Hematopoietic multipotent progenitor cell treated with erythropoietin and hydrocortisone succinate and interleukin-3 and kit ligand, for 6 days (in vitro differentiated cells): ENCODE measurements around the gene PCBP3.
"Not testable (repeated sequence)": the region's sequence is repeated elsewhere in the genome, so short reads cannot be mapped to it uniquely, and the experiment has no call there.

Source experiments
- DNase-seq: peaks from one replicate; pipeline ENCODE4 v3.0.0-alpha.2; 2015

Gene PCBP3

DNA sequence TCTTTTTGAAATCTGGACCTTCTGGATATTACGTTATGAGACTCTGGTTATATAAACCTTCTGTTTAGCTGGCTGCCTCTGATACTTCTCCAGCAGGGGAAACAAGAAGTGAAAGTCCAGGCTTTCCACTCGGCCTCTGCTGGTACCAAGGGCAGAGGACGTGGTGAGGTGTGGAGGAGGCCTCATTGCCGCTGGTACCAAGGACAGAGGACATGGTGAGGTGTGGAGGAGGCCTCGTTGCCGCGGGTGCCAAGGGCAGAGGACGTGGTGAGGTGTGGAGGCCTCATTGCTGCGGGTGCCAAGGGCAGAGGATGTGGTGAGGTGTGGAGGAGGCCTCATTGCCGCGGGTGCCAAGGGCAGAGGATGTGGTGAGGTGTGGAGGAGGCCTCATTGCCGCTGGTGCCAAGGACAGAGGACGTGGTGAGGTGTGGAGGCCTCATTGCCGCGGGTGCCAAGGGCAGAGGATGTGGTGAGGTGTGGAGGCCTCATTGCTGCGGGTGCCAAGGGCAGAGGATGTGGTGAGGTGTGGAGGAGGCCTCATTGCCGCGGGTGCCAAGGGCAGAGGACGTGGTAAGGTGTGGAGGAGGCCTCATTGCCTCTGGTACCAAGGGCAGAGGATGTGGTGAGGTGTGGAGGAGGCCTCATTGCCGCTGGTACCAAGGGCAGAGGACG is 242.5 kb downstream of the PCBP3 start:
- DNase-seq = peak; percentile 9

DNA sequence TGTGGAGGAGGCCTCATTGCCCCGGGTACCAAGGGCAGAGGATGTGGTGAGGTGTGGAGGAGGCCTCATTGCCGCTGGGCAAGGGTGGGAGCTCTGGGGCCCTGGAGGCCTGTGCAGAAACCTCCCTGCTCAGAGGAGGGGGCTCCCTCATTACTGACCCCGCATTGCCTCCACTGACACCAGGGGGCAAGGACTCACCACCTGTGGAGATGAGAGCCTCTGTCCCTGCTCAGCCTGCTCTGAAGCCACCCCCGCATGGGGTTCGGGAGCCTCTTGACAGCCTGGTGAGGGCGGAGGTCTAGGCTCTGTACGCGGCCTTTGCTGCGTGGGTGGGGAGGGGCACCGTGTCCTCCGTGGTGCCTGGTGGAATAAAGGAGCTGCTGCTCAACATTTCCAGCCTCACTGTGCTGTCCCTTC is 243.1 kb downstream of the PCBP3 start:
- DNase-seq = no peak

DNA sequence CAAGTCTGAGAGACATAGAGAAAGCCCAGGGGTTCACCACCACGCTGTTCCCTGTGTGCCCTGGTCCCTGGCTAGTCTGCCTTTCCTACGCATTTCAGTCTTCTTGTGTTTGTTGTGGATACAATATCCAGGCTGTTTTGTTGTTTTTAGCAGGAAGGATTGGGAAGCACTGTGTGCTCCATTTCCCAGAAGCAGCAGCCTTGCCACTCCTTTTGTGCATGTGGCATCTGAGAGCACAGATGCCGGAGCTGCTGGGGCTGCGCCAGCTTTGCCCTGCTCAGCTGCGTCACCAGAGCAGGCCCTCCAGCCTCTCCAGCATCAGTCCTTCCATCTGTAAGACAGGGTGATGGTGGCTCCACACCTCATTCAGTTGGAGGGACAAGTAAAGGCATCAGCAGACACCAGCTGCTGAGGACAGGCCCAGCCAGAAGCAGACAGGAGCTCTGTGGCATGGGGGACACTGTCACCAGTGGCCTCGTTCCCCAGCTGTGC is 243.6 kb downstream of the PCBP3 start:
- DNase-seq = no peak

DNA sequence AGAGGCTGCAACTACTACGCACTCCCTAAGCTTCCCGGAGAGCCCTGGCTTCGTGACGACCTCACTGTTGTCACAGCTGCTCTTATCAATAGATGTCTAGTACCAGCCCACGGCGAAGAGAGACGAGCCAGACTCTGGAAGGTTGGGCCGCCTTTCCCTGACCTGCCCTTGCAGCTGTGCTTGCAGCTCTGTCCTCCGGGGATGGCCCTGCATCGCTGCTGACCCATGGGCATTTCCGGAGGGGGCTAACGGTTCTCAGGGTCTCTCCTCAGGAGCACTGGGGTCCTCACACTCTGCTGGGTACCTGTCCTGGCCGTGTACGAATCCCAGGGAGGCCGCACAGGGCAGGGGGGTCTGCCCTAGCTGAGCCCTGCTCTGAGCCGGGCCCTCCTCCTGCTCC is 244.3 kb downstream of the PCBP3 start:
- DNase-seq = no peak

DNA sequence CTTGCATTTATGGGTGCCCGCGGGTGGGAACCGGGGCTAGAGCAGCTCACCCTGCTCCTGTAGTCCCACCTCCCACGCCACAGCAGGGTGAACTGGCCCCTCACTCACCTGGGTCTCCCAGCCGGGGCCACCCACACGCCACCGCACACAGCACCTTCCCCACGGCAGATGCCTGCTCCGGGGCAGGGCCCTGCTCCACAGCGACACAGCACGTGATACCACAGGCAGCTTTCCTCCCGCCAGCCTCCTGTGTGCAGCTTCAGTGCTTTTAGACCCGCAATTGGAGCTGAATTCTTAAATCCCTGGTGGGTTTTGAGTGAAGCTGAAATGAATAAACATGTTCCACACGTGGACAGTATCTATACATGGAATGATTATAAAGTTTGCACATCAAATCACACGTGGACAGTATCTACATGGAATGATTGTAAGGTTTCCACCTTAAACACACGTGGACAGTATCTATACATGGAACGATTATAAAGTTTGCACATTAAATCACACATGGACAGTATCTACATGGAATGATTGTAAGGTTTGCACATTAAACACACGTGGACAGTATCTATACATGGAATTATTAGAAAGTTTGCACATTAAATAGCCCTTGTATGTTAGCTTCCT is 245.0 kb downstream of the PCBP3 start:
- no peak for DNase-seq

DNA sequence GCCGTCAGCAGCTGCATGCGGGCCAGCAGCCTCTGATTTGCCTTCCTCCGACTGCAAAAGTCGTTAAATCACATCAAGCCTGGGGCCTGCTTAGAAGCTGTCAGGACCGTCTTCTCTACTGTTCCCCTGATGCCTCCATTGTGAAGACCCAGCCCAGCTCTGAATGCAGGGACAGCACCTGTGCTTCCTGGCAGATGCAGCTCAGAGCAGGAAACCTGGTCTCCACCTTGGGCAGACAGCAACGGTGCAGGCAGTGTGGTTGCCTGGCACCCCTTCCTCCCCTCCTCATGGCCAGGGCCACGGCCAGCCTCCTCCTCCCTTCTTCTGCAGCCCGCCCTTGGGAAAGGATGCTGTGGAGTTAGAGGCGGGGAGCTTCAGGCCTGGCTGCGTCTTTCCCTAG is 245.7 kb downstream of the PCBP3 start:
- DNase-seq = no peak

DNA sequence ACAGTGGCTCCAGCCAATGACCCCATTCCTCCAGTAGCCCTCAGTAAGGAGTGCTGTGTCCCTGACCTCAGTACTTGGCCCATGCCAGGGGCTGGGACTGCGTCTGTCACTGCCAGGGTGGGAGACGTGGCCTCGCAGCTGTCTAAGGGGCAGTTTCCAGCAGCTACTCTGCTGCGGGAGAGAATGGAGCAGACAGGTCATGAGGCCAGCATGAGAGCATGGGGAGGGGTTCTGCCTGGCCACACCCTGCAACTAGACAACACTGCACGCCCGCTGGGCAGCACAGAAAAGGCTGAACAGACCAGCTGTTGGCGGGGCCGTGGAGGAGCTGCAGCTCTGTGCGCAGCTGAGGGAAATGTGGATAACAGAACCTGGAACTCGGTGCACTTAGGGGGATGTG is 246.4 kb downstream of the PCBP3 start:
- DNase-seq = no peak

DNA sequence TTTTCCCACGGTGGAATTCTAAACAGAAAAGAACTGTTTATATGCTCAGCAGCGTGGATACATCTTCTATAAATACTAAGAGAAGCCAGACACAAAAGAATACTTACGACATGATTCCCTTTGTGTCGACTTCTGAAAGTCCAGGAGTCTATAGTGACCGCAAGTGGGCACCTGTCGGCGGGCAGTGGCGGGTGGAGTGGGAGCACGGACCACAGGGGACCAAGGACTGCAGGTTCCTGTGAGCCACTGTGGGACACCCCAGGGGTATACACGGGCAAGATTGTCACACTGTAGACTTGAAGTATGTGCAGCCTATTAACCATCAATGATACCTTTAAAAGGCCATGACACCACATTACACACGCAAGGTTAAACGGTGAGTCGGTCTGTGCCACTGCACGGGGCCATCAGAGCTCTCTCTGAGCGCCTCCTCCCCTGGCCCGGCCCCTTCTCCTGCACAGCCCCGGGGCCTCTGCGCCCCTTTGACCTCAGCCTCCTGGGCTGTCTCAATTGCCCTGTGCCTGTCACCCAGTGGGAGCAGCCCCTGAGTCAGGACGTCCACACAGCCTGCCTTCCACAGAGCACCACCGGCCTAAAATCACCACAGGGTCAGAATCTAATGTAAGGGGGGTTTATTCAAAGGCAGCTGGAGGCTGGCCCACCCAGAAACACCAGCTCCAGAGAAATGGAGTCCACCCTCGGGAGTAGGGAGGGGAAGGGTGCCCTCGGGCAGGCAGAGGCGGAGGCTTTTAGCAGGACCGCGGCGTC is 248.0 kb downstream of the PCBP3 start:
- no peak for DNase-seq

DNA sequence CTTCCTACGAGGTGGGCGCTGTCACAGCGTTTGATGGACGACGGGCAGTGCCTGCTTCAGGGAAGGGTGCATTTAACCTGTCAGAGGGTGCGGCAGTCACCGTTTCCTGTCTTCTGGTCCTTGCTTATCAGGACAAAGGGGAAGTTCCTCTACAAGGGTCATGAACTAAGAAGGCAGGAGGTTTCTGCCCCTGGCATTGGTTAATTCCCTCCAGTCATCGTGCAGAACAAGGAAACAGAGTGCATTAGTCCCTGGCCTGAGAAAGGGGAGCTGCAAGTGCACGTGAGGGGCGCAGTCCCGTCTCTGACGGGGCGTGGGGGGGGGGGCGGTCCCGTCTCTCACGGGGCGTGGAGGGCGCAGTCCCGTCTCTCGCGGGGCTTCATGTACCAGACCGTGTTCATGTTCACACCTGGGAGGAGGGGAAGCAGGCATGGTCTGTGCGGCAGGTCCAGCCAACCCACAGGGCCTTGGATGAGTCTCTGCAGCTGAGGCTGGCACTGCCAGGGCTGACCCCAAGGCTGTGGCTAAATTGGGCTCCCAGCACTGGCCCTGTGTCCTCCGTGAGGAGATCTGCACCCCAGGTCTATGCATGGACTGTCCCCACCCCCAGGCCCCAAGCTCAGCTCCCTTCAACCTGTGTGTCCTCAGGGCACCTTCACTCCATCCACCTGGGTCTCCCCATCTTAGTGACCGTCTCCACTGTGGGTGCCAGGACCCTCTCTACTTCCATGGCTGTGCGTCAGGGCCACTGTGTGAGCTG is 248.8 kb downstream of the PCBP3 start:
- peak; percentile 63 for DNase-seq

DNA sequence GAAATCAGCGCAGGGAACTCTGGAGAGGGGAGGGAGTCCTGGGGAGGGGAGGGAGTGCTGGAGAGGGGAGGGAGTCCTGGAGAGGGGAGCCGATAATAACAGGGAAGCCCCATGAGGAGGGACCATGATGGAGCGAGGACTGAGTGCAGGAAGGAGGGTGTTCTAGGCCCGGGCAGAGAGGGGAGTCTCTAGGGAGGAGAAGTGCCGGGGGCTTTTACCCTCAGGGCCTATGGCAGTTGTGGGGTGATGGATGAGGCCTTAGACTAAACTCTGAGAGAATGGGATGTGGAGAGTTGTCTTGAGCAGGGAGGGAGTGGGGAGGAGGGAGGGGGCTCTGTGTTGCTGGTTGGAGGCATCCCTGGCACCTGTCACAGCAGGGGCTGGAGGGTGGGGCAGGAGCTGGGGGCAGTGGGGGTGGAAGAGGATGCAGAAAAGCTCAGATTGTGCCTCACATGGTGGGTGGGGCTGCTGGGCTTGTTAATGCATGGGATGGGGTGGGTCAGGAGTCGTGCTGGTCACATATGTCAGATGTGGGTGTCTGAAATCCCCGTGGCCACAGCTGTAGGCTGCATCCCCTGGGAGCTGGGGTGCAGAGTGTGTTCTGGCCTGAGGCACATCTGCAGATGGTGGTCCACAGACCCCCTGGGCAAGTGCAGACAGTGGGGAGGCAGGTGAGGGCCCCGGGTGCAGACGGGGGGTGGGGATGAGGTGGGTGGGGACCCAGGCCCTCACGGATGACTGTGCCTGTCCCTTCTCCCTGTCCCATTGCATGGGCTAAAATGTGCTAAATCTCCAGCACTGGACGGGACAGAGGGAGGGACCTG is 249.6 kb downstream of the PCBP3 start:
- DNase-seq = no peak

DNA sequence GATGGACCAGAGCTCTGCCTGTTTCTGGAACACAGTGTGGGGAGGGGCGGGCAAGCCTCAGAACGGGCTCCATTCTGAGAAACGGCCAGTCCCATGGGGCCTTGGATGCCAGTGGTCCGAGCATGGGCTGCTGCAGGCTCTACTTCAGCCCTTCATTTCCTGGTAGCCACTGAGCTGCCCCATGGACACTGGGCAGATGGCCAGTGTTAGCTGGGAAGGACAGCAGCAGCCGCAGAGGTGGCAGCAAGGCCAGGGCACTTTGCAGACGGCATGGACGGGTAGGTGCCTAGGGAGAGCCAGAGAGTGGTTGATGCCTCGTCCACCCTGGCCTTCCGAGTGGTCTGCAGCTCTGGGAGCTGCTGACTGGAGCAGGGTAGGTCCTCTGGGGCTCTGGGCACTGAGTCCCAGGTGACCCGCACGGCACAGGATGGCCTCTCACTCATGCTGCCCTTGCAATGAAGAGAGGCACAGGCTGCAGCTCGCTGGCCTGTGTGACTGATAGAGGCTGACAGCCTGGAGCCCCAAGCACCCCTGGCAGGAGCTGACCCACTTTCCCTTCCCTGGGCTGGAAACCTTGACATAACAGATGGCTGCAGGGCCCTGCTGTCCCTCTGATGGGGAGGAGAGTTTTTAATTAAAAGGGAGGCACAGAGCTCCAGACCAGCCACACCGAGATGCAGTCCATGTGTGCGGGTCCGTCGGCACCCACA is 250.4 kb downstream of the PCBP3 start:
- DNase-seq = no peak

DNA sequence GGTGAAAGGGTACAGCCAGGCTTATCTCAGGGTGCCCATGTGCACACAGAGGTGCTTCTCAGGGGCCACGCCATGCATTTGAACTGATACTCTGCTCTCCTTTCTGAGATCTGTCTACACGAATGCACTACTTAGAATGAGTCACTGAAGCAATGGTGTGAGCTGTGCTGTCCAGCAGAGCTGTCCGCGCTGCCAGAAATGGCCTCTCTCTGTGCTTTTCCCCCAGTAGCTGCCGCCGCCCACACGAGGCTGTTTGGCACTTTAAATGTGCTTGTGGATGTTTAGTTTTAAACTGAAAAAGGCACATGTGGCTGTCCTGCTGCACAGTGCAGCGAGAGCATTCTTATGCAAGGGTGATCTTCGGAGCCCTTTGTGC is 250.9 kb downstream of the PCBP3 start:
- DNase-seq = no peak

DNA sequence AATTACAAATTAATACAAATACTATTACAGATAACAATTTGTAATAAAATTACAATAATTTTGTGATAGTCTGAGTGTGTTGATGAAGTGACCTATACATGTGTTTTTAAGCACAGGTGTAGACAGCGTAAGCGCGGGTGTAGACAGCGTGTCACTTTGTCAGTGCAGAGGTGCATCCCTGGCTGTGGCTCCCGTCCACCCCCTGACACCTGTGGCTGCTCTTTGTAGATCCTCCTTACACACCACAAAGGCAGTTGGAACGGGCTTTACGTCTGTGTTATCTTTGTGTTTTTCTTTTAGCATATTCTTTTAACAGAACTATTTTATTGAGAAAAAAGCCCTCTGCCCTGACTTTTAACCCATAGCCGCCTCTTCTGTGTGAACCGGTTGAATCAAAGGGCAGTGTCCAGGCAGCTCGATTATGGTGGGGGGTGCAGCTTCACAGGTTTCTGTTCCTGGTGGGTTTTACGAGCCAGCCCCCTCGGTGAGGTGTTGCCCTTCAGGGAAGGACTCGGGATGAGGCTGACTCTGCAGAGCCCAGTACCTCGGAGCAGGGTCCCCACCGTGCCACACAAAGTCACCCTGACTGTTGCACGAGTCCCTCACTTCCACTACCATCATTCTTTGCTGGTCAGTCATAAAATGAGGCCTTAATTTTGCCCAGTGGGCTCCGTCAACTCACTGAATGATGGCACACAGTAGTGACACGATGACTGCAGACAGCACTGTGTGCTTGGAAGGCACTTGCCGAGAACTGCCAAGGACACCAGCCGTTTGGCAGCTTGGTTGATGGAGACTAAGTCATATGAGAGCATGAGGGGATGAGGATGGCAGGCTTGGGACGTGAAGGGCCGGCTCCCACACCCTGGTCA is 251.6 kb downstream of the PCBP3 start:
- DNase-seq = no peak

DNA sequence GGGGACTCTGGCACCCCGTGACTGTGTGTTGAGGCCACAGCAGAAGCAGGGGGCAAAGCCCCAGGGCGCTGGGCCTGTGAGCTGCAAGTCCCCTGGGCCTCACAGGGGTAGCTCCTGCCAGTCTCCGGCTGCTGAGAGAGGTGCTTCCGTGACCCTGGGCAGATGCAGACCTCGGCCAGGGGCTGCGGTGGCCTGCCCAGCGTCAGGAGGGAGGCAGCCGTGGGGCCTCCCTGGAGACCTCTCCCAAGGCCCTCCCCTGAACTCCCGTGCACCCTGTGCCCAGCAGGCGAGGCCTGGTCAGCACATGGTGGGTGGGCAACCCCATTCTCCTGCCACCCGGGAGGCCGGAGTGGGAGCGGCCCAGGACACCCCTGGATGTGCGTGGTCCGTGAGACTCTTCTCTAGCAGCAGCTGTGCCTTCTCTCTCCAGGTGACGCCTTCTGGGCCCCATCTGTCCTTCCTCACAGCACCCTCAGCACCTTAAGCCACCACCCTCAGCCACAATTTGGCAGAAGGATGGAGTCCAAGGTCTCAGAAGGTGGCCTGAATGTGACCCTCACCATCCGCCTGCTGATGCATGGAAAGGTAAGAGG is 252.3 kb downstream of the PCBP3 start:
- no peak for DNase-seq

DNA sequence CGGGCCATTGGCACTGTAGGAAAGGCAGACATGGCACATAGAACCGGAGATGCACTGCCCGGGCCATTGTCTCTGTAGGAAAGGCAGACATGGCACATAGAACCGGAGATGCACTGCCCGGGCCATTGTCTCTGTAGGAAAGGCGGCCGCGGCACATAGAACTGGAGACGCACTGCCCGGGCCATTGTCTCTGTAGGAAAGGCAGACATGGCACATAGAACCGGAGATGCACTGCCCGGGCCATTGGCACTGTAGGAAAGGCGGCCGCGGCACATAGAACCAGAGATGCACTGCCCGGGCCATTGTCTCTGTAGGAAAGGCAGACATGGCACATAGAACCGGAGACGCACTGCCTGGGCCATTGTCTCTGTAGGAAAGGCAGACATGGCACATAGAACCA is 252.9 kb downstream of the PCBP3 start:
- DNase-seq = not testable (repeated sequence)

DNA sequence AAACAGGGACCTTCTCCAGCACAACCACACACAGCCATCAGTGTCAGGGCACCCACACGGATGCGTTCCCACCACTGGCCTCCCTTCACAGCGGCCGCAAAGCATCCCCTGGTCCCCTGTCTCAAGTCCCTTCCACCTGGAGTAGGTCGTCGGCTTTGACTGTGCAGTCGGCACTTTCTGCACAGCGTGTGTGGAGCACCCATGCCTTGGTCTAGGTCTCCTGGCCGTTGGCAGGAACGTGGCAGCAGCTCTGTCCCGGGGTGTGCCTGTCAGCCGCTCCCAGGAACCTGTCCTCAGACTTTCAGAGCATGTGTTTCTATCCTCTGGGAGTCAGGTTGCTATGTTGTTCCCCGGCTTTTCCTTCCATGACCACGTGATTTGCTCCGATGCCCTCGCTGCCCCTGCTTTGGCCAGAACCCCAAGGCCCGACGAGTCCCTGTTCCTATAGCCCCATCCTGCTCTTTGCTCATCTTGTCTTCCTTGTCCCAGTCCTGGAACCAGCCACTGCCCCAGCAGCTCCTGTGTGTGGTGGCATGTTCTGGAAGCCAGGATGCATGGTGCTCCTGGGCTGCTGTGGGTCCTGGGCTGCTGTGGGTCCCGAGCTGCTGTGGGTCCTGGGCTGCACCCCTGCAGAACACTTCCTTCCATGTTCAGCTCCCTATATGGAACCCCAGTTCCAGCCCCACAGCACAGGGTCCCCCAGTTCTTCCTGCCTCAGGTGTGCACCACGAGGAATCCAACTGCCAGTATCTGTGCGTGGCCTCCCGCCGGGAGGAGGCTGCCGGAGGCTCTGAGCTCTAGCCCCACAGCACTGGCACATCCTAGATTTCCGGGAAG is 253.9 kb downstream of the PCBP3 start:
- DNase-seq = no peak

DNA sequence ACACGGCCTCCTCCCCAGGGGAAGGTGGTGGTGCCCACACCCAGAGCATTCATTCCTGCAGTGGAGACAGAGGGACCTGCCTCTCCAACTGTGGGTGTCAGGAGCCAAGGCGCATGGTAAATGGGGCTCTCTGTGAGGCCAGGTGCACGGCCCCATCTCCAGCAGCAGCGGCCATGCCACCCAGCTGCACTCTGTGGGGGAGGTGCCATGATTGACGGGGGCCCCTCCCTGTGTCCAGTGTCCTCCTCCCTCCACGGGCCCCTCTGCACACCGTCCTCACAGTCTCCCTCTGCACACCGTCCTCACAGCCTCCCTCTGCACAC is 254.5 kb downstream of the PCBP3 start:
- no peak for DNase-seq

DNA sequence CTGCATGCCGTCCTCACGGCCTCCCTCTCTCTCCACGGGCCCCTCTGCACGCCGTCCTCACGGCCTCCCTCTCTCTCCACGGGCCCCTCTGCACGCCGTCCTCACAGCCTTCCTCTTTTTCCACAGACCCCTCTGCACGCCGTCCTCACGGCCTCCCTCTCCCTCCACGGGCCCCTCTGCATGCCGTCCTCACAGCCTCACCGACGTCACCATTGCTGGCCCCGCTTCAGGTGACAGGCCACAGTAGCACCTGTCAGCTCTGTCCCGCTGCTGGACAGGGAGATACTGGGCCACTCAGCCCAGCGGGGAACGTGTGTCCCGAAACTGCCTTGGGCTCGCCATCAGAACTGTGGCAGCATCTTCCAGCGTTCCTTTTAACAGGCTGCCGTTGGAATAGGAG is 255.3 kb downstream of the PCBP3 start:
- DNase-seq = no peak

DNA sequence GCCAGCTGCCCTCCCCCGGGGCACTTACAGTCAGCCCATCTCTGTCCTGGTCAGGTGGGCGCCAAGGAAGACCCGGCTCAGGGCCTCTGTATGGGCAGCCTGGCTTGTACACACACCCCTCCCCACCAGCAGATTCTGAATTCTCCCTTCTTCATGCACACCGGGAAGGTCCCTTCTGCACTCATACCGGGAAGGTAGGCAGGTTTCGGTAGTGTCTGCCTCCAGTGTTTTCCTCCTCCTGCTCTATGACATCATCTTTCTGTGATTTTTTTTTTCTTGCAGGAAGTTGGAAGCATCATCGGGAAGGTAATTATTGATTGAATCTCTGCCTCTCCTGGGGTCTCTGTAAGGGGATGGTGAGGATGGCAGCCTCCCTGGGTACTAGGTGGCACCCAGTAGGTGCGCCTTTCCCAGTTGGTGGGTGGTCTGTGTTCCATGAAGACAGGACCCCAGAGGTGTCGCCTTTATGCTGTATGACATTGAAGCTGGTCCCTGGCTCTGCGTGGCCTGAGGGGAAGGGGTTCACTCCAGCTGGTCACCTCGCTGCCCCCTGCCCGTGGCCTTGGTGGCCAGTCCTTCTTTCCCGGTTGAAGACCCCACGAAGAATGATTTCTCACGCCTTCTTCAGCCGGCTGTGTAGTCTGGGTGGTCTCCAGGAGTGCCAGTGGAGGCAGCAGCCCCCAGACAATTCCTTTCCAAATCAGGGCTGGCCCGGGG is 255.9 kb downstream of the PCBP3 start:
- DNase-seq = no peak
